H1 (cell line): Measurements from ENCODE around the gene ENTPD8. TPM values are rescaled to one million over a fixed set of nuclear protein-coding genes. Genes with fewer than 3 reads are reported as not detected.

Source experiments
- CTCF ChIA-PET: fragments of 300-600 bp; sonication (Branson Sonifier 250); formaldehyde crosslinking; loops from one replicate; lab custom pipeline; 2021; ENCODE audit not compliant: partially characterized antibody; lab: Charles Lee
- POLR2A ChIA-PET: fragments of 300-600 bp; sonication (Branson Sonifier 250); formaldehyde crosslinking; loops from one replicate; lab custom pipeline; 2021; ENCODE audit warnings: inconsistent platforms; ENCODE audit not compliant: partially characterized antibody; lab: Charles Lee
- DNase-seq, 2 experiments: peaks; one replicate each; pipeline versions ENCODE4 v3.0.0 to v3.0.0-alpha.2; 2010 to 2022; ENCODE audit warnings: low spot score in 2 of 2, low read depth in 1 of 2, mixed read lengths in 1 of 2
- FAIRE-seq: peaks from 2 replicates; lab custom pipeline; 2011; peaks lifted over from hg19 to GRCh38; lab: Jason Lieb, UNC
- H2AFZ ChIP-seq: 2 replicates; pipeline ENCODE4 v1.8.1; 2012; ENCODE audit warnings: low read length, inconsistent platforms
- H2AK5ac ChIP-seq: 2 replicates; pipeline ENCODE4 v1.6.1; 2013; ENCODE audit warnings: low read depth, low read length
- H2BK120ac ChIP-seq: replicated peaks from 2 replicates; pipeline ENCODE3; 2013; ENCODE audit warnings: low read depth, low read length, inconsistent platforms
- H2BK12ac ChIP-seq: 2 replicates; pipeline ENCODE4 v1.6.1; 2013; ENCODE audit warnings: low read depth, low read length
- H2BK15ac ChIP-seq: 2 replicates; pipeline ENCODE4 v1.6.1; 2013; ENCODE audit warnings: low read length
- H2BK20ac ChIP-seq: 2 replicates; pipeline ENCODE4 v1.6.1; 2013; ENCODE audit warnings: low read length
- H2BK5ac ChIP-seq: 2 replicates; pipeline ENCODE4 v1.6.1; 2013; ENCODE audit warnings: low read depth, low read length
- H3K14ac ChIP-seq: 2 replicates; pipeline ENCODE4 v1.6.1; 2013; ENCODE audit warnings: inconsistent platforms; ENCODE audit not compliant: insufficient read length
- H3K18ac ChIP-seq: 2 replicates; pipeline ENCODE4 v1.6.1; 2013; ENCODE audit warnings: low read length; ENCODE audit errors: extremely low read depth
- H3K23ac ChIP-seq: 2 replicates; pipeline ENCODE4 v1.6.1; 2013; ENCODE audit warnings: inconsistent platforms; ENCODE audit not compliant: insufficient read length
- H3K23me2 ChIP-seq: 2 replicates; pipeline ENCODE4 v1.6.1; 2013; ENCODE audit warnings: low read depth, low read length
- H3K27ac ChIP-seq: 2 replicates; pipeline ENCODE4 v1.6.1; 2011; ENCODE audit warnings: low read depth, low read length, inconsistent platforms
- H3K27me3 ChIP-seq, 4 experiments: replicated peaks in 1 of 4; 1 replicate in 1 of 4; 2 replicates in 3 of 4; pipeline versions ENCODE4 v1.6.1 to v1.8.1; 2011 to 2013; ENCODE audit warnings: low read length in 3 of 4, mild to moderate bottlenecking in 3 of 4, inconsistent platforms in 2 of 4, mixed read lengths in 2 of 4, moderate library complexity in 1 of 4; ENCODE audit not compliant: control insufficient read depth in 3 of 4, insufficient read depth in 3 of 4; ENCODE audit errors: extremely low read depth in 1 of 4
- H3K36me3 ChIP-seq, 4 experiments: 2 replicates each; pipeline versions ENCODE4 v1.6.1 to v1.8.1; 2011 to 2013; ENCODE audit warnings: mild to moderate bottlenecking in 4 of 4, low read length in 3 of 4, moderate library complexity in 2 of 4, control low read depth in 1 of 4, inconsistent platforms in 1 of 4; ENCODE audit not compliant: insufficient read depth in 4 of 4, control insufficient read depth in 2 of 4
- H3K4ac ChIP-seq: replicated peaks from 2 replicates; pipeline ENCODE3; 2013; ENCODE audit warnings: low read length, low read depth, mixed read lengths, inconsistent platforms; ENCODE audit not compliant: insufficient read length
- H3K4me1 ChIP-seq, 4 experiments: replicated peaks in 1 of 4; 1 replicate in 1 of 4; 2 replicates in 3 of 4; pipeline versions ENCODE4 v1.6.1 to v1.8.1; 2011 to 2013; ENCODE audit warnings: low read length in 3 of 4, inconsistent platforms in 2 of 4, mixed read lengths in 1 of 4; ENCODE audit not compliant: insufficient read depth in 4 of 4, control insufficient read depth in 3 of 4
- H3K4me2 ChIP-seq, 2 experiments: 2 replicates each; pipeline versions ENCODE4 v1.6.1 to v1.8.1; 2011 to 2013; ENCODE audit warnings: low read depth in 2 of 2, low read length in 2 of 2, control low read depth in 1 of 2, inconsistent platforms in 1 of 2, mild to moderate bottlenecking in 1 of 2; ENCODE audit not compliant: insufficient read depth in 1 of 2
- H3K4me3 ChIP-seq, 4 experiments: fragments of 200-600, 300-600 bp in 1 of 4; sonication (generic), shearing (Covaris generic), sonication (Bioruptor Twin) in 1 of 4; 2 replicates each; pipeline versions ENCODE4 v1.5.1 to v1.8.1; 2011 to 2016; ENCODE audit warnings: low read length in 4 of 4, low read depth in 3 of 4, control low read depth in 2 of 4, inconsistent platforms in 2 of 4, mild to moderate bottlenecking in 2 of 4, mixed read lengths in 1 of 4, moderate library complexity in 1 of 4; ENCODE audit not compliant: insufficient read depth in 2 of 4; ENCODE audit errors: extremely low read depth in 1 of 4
- H3K56ac ChIP-seq: replicated peaks from 2 replicates; pipeline ENCODE3; 2013; ENCODE audit warnings: low read depth, mild to moderate bottlenecking, mixed read lengths, low read length, inconsistent platforms; ENCODE audit not compliant: insufficient read length
- H3K79me1 ChIP-seq: 2 replicates; pipeline ENCODE4 v1.6.1; 2013; ENCODE audit warnings: low read depth, low read length, control low read depth
- H3K79me2 ChIP-seq, 2 experiments: 2 replicates each; pipeline versions ENCODE4 v1.6.1 to v1.8.1; 2012 to 2013; ENCODE audit warnings: low read length in 2 of 2, mild to moderate bottlenecking in 2 of 2, inconsistent platforms in 1 of 2; ENCODE audit not compliant: insufficient read depth in 2 of 2, control insufficient read depth in 1 of 2
- H3K9ac ChIP-seq, 4 experiments: replicated peaks in 1 of 4; 1 replicate in 1 of 4; 2 replicates in 3 of 4; pipeline versions ENCODE4 v1.6.1 to v1.8.1; 2011 to 2013; ENCODE audit warnings: low read depth in 3 of 4, low read length in 3 of 4, control low read depth in 2 of 4, mild to moderate bottlenecking in 2 of 4, moderate library complexity in 2 of 4, inconsistent platforms in 1 of 4; ENCODE audit errors: extremely low read depth in 1 of 4
- H3K9me3 ChIP-seq, 2 experiments: 2 replicates each; pipeline versions ENCODE4 v1.6.1 to v1.8.1; 2012 to 2013; ENCODE audit warnings: mild to moderate bottlenecking in 2 of 2, moderate library complexity in 2 of 2, control low read depth in 1 of 2, inconsistent platforms in 1 of 2, low read depth in 1 of 2, low read length in 1 of 2, mixed read lengths in 1 of 2; ENCODE audit not compliant: insufficient read depth in 2 of 2
- H4K20me1 ChIP-seq, 2 experiments: replicated peaks in 1 of 2; 2 replicates each; pipeline versions ENCODE3 to v1.8.1; 2011 to 2013; ENCODE audit warnings: inconsistent platforms in 2 of 2, low read length in 2 of 2, mild to moderate bottlenecking in 1 of 2; ENCODE audit not compliant: insufficient read depth in 2 of 2, control insufficient read depth in 1 of 2
- H4K5ac ChIP-seq: 2 replicates; pipeline ENCODE4 v1.6.1; 2013; ENCODE audit warnings: low read length, low read depth, mixed read lengths, inconsistent platforms; ENCODE audit not compliant: insufficient read length
- H4K8ac ChIP-seq: 2 replicates; pipeline ENCODE4 v1.8.0; 2013; ENCODE audit warnings: mild to moderate bottlenecking, moderate library complexity, low read length, inconsistent platforms; ENCODE audit not compliant: insufficient read depth; ENCODE audit errors: extremely low read depth
- H4K91ac ChIP-seq: replicated peaks from 2 replicates; pipeline ENCODE3; 2013; ENCODE audit warnings: low read length, mixed read lengths, inconsistent platforms; ENCODE audit not compliant: insufficient read length
- ATF3 ChIP-seq: IDR thresholded peaks from 2 replicates; pipeline ENCODE4 v1.6.1; 2011; ENCODE audit warnings: low read depth, mild to moderate bottlenecking, low read length; ENCODE audit not compliant: insufficient read depth
- BACH1 ChIP-seq: IDR thresholded peaks from 2 replicates; pipeline ENCODE4 v1.6.1; 2012; ENCODE audit warnings: low read length, improper control_type of control experiment
- CHD1 ChIP-seq: IDR thresholded peaks from 2 replicates; pipeline ENCODE4 v1.6.1; 2012; ENCODE audit warnings: low read depth, low read length, improper control_type of control experiment
- CHD2 ChIP-seq: IDR thresholded peaks from 2 replicates; pipeline ENCODE4 v1.6.1; 2012; ENCODE audit warnings: low read length, improper control_type of control experiment
- HDAC6 ChIP-seq: IDR thresholded peaks from one replicate; pipeline ENCODE4 v1.7.1; 2012; ENCODE audit warnings: low read depth, mild to moderate bottlenecking, inconsistent platforms, low read length, moderate library complexity
- JUND ChIP-seq: IDR thresholded peaks from 2 replicates; pipeline ENCODE4 v1.6.1; 2011; ENCODE audit warnings: mild to moderate bottlenecking, improper control_type of control experiment, low read length
- NRF1 ChIP-seq: IDR thresholded peaks from 2 replicates; pipeline ENCODE4 v1.6.1; 2011; ENCODE audit warnings: mild to moderate bottlenecking, low read depth, low read length, improper control_type of control experiment
- SP1 ChIP-seq: IDR thresholded peaks from 2 replicates; pipeline ENCODE4 v1.6.1; 2011; ENCODE audit warnings: low read depth, low read length
- TEAD4 ChIP-seq: IDR thresholded peaks from 2 replicates; pipeline ENCODE4 v1.6.1; 2012; ENCODE audit warnings: low read depth, low read length, inconsistent platforms, mixed read lengths
- WGBS, 2 experiments: shearing (Covaris generic) in 1 of 2; methylation state at CpG; one replicate each; pipeline versions ENCODE4 v1.1.6 to v1.1.7; 2013 to 2015; ENCODE audit warnings: low lambda C conversion rate in 2 of 2, mixed read lengths in 2 of 2, inconsistent platforms in 1 of 2, low coverage in 1 of 2, missing lambda C conversion rate in 1 of 2; ENCODE audit not compliant: insufficient replicate concordance in 2 of 2, insufficient coverage in 1 of 2, insufficient read length in 1 of 2; ENCODE audit errors: extremely low coverage in 1 of 2, missing lambda C conversion rate in 1 of 2; 5-methylcytosine and 5-hydroxymethylcytosine counted together
- polyA plus RNA-seq, 7 experiments: library from polyadenylated mRNA; depleted of rRNA in 3 of 7; stranded (reverse) in 5 of 7; unstranded in 2 of 7; fragments of >200 nt in 5 of 7; fragments of 200-250 nt in 2 of 7; gene quantifications; 1 replicate in 5 of 7; 2 replicates in 1 of 7; 4 replicates in 1 of 7; pipeline versions ENCODE4 v1.2.1 to v1.2.3, GENCODE V29; 2011 to 2013; ENCODE audit warnings: missing spikeins in 2 of 7, mixed read lengths in 2 of 7
- total RNA-seq: library from RNA; stranded (reverse); fragmentation: NEBNext Ultra II Directional; extraction: Animal tissue kit (Norgen Biotek cat#: 25700); gene quantifications from 2 replicates; pipeline ENCODE4 v1.2.1, GENCODE V29; 2021
- TF ChIP-seq, protein P1 (sequence below): IDR thresholded peaks from 2 replicates; pipeline ENCODE4 v1.6.1; 2012; ENCODE audit warnings: inconsistent platforms

Gene ENTPD8
- total and polyA plus RNA-seq, 2 of the 8 experiments (the other 6 are each of a cell fraction or from before 2014, with no cell fraction given): 0.48 to 0.51 TPM

DNA sequence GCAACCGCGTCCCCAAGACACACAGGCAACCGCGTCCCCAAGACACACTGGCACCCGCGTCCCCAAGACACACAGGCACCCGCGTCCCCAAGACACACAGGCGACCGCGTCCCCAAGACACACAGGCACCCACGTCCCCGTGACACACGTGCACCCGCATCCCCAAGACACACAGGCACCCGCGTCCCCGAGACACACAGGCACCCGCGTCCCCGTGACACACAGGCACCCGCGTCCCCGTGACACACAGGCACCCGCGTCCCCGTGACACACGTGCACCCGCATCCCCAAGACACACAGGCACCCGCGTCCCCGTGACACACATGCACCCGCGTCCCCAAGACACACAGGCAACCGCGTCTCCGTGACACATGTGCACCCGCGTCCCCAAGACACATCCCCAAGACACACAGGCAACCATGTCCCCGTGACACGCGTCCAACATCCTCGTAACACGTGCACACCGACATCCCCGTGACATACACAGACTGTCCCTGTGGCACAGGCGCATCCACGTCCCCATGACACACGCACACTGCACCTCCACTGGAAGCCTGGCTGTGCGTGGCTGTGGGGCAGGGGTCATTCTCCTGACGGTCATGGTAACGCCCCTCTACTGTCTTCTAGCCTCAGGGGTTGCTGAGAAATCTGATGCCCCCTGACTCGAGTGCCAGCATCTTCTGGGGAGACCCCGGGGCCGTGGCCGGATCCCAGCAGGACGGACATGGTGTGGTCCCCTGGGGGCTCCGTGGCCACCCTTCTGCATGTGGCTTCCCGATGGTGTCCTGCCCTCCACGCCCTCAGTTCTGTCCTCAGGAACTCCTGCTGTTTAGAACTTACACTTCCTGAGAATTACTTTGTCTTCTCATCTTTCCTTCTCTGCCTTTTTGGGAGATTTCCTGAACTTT is 42.3 kb downstream of the ENTPD8 start:
- FAIRE-seq: no peak
- TF ChIP-seq HDAC6 (no peak), NRF1 (no peak), TEAD4 (no peak), CHD2 (no peak), BACH1 (no peak), ATF3 (no peak), SP1 (no peak), JUND (no peak), CHD1 (no peak)
- TF ChIP-seq, protein P1, sequence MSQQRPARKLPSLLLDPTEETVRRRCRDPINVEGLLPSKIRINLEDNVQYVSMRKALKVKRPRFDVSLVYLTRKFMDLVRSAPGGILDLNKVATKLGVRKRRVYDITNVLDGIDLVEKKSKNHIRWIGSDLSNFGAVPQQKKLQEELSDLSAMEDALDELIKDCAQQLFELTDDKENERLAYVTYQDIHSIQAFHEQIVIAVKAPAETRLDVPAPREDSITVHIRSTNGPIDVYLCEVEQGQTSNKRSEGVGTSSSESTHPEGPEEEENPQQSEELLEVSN: no peak

More for the DNA sequence above, 42.3 kb downstream of the ENTPD8 start:
- Histone ChIP-seq H2BK15ac (no peak overlapping the region), H4K5ac (no peak overlapping the region), H3K23me2 (no peaks in the 10 kb centered on the region), H3K4me3 (no peak overlapping the region), H3K56ac (no peak overlapping the region), H3K79me2 (no peaks in the 10 kb centered on the region), H3K27ac (no peak overlapping the region), H3K23ac (no peak overlapping the region), H4K8ac (no peak overlapping the region), H3K4me1 (no peaks in the 10 kb centered on the region), H3K9ac (no peak overlapping the region), H3K9me3 (no peaks in the 10 kb centered on the region; a peak in 1 of 4 replicates), H3K14ac (no peak overlapping the region), H3K27me3 (no peaks in the 10 kb centered on the region), H4K91ac (no peak overlapping the region), H3K79me1 (no peaks in the 10 kb centered on the region), H3K18ac (no peak overlapping the region), H2BK12ac (no peak overlapping the region), H2AFZ (no peak overlapping the region), H2BK5ac (no peak overlapping the region), H2BK120ac (no peak overlapping the region), H2AK5ac (no peak overlapping the region), H3K4me2 (no peak overlapping the region), H4K20me1 (peaks cover 0 to 4% of the 10 kb centered on the region in 2 experiments), H3K4ac (no peak overlapping the region), H3K36me3 (no peaks in the 10 kb centered on the region), H2BK20ac (no peak overlapping the region)
- ChIA-PET CTCF (no interaction called here), POLR2A (no interaction called here)
- no peak for DNase-seq
- 93% methylated on average over 35 of the region's 60 CpGs; no CpG with 5 or more reads in 1 of the 2 experiments for WGBS, 2 experiments
